ENCODE measurements around the gene MAD1L1.

- no peak for TF ChIP-seq CSRNP3 (CRISPR knock-in tag; IDR thresholded peaks at IDR 0.05)
- no peak for TF ChIP-seq BACH2 (CRISPR knock-in tag; IDR thresholded peaks at IDR 0.05; ENCODE audit: borderline replicate concordance)
- TF ChIP-seq, protein P1, sequence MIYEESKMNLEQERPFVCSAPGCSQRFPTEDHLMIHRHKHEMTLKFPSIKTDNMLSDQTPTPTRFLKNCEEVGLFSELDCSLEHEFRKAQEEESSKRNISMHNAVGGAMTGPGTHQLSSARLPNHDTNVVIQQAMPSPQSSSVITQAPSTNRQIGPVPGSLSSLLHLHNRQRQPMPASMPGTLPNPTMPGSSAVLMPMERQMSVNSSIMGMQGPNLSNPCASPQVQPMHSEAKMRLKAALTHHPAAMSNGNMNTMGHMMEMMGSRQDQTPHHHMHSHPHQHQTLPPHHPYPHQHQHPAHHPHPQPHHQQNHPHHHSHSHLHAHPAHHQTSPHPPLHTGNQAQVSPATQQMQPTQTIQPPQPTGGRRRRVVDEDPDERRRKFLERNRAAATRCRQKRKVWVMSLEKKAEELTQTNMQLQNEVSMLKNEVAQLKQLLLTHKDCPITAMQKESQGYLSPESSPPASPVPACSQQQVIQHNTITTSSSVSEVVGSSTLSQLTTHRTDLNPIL (CRISPR knock-in tag; IDR thresholded peaks at IDR 0.05; ENCODE audit: low read depth): no peak
- TF ChIP-seq ZNF8 (CRISPR knock-in tag; IDR thresholded peaks at IDR 0.05): no peak
These were observed 156.1 kb downstream of the MAD1L1 start for GRCh38 chr7:2076649-2077064.

Data from SK-N-SH treated with all-trans-retinoic acid at 6 μM for 48 hours (cell line).